NOMO-1 (cell line): ENCODE measurements around the gene PTTG1IP2.

Experiments used
- DNase-seq, 2 experiments: peaks; one replicate each; lab custom pipeline; 2025; ENCODE audit not compliant: unreplicated experiment in 2 of 2; lab: John Stamatoyannopoulos, UW

The PTTG1IP2 gene

DNA sequence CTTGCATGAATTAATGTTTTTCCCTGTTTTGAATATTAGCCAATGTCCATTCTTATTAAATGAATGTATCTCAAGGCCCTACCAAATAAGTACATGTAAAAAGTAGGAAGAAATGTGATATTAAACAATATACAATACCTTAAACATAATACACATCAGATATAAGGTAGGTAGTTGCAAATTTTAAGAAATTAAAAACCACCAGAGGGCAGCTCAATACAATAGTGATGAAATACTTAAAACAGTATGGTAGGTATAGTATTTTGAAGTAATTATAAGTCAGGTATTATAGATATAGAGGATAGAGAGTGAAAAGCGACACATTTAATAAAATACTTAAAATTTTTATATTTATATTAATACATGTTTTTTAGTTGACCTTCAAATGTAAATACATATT, 83.1 kb downstream of the PTTG1IP2 start:
- peak in 1 of 2 experiments; percentile 39 for DNase-seq

GRCh38 chr7:90560730-90561129, 91.3 kb downstream of the PTTG1IP2 start:
- DNase-seq, result peak in 1 of 2 experiments; percentile 57
